GM18868 (cell line): Measurements from ENCODE around the gene ALDH3A1.

Experiments used
- ATAC-seq: cut with Tn5 transposase; IDR thresholded peaks from one replicate; pipeline ENCODE4 v1.9.1; 2021; ENCODE audit warnings: mild to moderate bottlenecking, moderate library complexity; ENCODE audit not compliant: unreplicated experiment

ALDH3A1 gene

DNA sequence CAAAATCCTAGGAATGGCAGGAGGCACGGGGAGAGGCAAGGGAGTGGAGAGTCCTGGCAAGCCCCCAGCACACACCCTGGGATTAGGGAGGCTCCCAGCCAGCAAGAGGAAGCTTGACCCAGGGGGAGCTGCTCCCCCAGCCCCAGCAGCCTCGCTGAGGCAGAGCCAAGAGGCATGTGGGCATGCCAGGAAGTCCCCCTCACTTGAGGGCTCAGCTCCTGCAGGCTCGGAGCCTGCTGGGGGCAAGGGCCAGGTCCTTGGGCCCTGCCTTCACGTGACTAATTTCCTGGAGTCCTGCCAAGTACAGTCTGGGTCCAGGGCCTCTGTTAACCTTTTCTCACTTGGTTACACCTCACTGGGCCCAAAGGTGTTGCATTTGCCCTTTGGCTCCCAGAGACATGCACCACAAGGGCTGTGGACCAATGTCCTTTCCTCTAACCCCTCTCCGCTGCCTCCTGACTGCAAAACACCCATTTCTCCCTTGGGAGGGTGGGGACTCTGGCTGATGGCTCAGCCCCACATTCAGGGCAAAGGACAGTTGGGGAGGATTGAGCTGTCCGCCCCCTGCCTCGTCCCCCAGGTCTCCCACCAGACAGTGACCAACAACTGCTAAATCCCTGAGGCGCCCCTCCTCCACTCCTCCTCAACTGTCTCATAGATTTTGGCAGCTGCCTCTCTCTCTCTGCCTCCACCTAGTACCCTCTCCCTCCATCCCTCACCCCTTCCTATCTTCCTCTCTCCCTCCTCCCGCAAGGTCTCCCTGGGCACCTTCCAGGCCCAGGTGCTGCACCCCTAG, 27.3 kb downstream of the ALDH3A1 start:
- ATAC-seq = no peak

DNA sequence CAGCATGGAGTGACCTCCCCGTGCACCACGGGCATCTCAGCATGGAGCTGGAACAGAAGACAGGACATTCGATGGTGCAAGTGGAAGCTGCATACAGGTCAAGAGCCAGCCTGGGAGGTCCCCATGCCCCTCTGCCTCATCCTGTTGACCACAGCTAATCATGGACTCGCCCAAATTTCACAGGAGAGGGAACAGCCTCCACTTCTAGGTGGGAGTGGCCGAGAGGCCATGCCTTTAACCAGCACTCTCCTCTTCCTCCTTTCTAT, 28.0 kb downstream of the ALDH3A1 start:
- ATAC-seq = no peak

DNA sequence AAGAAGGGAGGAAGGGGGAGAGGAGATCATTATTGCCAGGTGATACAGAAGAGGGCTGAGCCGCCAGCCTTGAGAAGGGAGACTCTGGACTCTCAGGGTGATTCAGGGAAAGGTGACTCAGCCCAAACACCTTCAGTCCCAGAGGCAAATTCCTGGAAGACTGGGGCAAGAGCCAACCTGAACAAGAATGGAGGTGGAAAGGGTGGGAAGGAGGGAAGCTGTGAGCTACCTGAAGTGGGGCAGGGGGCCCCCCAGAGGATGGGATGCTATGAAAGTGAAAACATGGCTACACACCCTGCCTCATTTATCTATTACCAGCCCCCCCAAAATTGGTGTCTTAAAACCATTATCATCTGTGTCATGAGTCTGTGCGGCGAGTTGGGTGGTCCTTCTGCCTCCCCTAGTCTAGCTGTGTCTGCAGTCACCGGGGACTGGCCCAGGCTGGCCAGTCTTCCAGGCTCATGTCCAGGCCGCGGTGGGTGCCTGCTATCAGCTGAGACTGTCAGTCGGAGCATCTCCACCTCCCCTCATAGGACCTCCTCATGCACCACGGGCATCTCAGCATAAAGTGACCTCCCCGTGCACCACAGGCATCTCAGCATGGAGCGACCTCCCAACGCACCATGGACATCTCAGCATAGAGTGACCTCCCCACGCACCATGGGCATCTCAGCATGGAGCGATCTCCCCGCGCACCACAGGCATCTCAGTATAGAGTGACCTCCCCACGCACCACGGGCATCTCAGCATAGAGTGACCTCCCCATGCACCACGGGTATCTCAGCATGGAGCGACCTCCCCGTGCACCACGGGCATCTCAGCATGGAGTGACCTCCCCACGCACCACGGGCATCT, 28.5 kb downstream of the ALDH3A1 start:
- ATAC-seq = no peak

DNA sequence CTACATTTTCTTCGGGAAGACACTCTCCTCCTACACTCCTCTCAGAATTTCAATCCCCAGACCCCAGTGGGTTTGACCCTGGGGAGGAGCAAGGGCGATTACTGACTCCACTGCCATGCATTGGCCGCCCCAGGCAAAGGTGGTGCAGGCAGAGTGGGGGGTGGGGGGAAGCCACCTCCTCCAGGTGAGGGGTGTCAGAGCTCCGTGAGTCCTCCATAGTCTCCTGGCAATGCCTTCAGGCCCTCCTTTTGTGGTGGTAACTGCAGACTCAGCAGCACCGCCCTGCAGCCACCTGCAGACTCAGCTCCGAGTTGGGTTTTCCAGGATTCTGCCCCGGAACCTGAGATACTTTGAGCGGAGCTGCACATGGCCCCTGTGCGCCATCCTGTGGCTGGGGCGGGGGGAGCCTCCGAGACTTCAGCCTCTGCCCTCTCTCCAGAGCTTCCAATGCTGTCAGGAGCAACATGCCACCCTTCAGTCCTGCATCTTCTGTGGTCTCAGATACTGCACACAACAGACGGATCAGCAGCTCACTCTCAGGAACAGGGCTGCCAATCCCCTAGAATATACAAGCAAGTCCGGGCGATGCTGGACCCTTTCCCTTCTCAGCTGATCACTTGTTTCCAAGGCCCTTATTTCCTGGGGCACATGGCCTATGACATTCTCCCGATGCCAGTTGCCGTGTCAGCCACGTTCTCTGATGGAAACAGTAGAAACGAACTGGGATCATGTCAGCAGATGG, 29.3 kb downstream of the ALDH3A1 start:
- ATAC-seq = no peak

DNA sequence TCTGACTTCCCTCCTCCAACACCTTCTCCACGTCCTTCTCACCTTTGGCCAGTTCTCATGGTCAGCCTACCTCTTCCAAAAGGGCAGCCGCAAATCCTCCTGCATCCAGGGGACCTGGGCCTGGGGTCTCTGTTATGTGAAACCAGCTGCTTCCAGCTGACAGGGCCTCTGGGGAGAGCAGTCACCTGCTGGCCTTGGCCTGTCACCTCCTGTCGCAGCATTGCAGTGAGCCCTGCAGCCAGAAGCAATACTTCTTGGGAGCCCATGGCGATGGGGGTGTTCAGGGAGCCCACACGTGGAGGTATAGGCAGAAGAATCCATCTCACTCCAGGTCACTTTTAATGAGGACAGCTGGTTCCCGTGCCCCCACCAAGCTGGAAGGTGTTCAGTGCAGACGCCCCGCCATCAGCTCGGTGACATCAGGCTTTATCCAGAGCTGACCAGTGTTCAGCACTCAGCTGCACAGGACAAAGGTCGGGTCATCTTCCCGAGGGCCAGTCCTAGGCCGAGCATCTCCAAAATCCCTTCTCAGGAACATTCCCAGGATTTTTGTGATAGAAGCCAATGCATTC, 30.0 kb downstream of the ALDH3A1 start:
- ATAC-seq = no peak

DNA sequence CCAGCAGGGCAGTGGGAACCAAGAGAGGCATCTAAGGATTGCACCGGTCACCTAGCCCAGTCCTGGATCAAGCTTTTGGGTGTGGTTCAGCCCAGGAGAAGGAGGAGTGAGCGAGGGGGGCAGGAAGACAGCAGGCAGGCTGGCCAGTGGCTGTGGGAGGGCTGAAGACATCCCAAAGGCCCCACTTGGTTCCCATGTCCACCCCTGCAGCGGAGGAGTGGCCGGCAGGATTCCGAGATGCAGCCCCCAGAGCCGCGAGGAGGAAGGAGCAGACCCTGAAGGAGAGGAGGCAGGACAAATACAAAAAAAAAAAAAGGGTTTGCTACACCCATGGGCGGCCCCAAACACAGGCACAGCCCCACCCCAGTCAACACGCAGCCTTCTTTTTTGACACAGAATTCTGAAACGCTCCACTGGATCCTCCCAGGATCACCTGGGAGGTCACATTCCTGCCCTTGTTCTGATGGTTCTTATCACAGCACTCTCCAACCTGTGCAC, 30.6 kb downstream of the ALDH3A1 start:
- ATAC-seq = no peak

DNA sequence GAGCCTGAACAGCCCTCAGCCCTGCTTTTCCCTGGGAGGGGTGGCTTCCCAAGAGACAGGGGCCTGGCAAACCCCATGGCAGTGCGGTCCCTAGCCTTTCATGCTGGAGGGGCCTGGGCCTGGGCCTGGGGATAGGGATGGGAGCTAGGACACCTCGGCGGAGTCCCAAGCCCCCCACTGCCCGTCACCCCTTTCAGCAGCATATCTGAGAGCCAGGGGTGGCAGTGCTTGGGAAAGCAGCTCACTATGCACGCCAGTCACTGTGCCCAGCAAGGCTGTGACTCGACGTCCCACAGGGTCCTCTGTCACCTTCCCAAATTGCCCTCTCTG, 31.1 kb downstream of the ALDH3A1 start:
- no peak for ATAC-seq

DNA sequence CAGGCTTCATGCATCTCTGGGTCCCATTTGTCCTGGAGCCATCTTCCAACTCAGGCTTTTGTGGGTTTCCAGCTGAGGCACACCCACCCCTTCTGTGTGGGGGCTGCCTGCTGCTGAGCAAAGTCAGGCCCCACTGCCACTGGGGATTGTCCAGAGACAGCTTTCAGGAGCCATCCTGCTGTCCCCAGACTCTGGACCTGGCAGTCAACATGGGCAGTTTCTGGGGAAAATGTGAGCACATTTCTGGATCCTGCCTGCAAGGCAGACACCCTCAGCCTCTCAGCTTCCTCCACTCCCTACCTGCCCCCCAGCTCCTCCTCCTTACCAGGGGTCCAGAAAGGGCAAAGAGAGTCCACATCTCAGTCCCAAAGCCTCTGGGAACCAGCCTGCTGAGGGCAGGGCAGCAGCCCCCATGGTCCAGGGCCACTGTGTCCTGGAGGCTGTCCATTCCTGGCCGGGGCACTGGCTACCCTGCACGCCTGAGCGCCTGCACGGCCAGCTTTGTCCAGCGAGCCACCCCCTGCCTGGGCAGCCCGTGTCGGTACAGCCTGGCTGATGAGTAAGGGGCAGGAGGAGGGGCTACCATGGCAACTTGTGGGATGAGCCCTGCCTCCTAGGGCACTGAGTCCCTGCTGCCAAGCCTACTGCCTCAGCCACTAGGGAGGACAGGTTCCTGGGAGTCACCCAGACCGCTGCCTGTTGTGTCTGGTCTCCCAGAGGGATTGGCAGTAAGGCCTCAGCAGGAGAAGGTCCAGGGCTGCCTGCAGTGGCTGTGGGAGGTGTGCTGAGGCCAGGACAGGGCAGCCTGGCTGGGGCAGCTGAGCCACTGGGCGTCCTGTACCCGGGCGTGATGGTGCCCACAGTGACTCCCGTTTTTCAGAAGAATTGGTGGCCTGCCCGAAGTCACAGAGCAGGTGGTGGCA, 31.7 kb downstream of the ALDH3A1 start, which contains the start of gene SLC47A2:
Gene SLC47A2, minus strand, starts transcription at position 477 of the 923 bp plus-strand sequence. Its CDS starts 29 bp downstream, at position 448.
- no peak for ATAC-seq

DNA sequence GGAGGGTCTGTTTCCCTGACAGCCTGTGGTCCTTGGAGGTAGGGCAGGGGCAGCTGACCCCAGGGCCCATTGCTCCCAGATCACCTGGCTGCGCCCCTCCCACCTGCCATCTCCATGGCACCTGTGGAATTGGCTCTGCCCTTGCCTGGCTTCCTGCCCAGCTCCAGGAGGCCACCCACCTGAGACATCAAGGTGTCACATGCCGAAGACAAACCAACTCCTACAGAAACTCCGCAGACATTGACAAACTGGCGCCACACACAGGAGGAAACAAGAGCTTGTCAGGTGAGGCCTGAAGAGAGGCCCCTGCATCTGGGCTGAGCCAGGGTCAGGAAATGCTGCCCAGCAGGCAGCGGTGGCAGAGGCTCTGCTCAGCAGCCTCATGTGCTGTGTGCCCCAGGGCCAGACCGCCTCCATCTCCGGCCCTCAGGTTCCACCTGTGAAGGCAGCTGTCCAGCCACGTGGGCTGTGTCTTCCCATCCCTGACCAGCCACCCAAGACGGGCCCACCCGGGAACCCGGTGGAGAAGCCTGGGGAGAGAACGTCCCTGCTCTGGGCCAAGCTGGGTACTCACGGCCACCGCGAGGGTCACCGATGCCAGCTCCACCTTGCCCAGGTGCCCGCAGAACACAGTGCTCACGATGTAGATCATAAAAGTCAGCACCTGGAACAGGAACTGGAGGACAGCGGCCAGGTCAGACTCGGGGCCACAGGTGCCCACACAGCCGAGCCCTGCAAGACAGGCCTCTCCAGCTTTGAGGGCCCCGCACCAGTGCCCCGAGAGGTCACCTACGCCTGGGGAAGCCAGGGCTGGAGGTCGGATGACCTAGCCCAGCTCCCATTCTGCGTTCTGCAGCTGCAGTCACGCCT, 33.3 kb downstream of the ALDH3A1 start:
- no peak for ATAC-seq

DNA sequence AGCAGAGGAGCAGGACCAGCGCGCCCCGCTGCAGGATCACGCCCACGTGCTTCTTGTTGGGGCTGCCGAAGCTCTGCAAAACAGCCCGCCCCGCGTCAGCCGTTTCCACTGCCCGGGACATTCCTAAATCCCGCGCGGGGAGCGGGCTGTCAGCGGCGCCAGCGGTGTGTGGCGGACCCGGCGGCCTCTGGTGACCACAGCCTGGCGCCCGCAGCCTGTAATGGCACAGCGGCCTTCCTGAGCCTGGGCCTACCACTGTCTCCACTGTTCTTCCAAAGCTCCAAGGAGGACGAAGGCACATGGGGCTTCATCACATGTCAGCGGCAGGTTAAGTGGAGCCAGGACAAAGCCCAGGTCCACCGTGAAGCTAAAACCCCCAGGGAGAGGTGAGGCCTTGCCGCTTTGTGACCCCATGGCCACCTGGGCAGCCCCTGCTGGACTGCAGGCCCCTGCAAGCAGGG, 34.2 kb downstream of the ALDH3A1 start:
- no peak for ATAC-seq

DNA sequence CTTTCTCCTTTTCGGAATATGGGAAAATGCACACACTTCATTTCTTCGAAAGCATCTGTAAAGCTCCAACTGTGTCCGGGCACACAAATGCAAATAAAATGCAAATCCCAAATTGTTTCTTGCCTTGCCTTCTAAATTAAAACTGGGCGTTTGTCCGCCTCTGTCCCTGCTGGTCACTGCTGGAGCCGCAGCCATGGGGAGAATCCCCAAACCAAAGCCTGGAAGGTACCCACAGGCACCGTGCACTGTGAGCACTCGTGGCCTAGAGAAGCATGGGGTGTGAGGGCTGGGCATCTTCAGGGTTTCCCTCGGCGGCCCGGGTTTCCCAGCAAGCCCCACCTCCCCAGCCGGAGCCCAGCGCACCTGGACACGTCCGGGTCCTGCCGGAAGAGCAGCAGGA, 34.6 kb downstream of the ALDH3A1 start:
- no peak for ATAC-seq

DNA sequence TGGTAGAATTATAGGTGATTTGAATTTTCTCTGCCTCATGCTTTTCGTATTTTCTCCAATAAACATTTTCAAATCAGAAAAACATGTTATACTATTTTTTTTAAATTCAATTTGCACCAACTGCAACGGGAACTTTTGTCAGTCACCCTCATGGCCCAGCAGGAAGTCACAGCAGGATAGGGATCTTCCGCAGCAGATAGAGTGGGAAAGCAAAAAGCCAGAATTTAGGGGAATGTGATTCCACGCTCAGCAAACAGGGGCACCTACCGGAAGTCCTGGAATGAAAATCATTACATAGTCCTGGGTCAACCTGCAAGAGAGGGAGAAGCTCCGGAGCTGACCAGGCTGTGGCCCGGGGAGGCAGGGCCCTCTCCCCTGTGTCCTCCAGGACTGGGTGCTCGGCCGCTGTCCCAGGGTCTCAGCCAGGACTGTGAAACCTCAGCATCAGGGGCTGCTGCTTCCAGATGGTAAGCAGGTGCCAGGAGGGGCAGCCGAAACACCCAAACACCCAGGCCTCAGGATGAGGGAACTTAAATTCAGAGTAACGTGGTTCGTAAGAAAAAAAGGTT, 35.6 kb downstream of the ALDH3A1 start:
- no peak for ATAC-seq

DNA sequence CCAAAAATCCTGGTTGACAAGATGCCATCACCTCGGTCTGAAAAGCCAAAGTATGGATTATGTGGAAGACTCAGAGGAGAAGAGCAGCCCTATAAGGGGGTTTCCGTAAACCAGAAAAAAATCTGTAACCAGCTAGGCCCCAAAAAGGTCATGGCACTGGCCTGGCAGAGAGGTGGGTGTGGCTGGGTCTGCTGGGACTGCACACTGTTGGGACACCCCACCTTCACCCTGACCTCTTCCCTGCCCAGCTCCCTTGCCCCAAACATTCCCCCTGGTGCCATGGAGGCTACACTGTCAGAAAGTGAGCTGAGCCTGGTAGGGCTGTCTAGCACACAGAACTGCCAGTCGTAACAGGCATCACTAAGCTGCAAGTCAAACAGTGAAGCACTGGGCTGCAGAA, 38.3 kb downstream of the ALDH3A1 start:
- no peak for ATAC-seq

DNA sequence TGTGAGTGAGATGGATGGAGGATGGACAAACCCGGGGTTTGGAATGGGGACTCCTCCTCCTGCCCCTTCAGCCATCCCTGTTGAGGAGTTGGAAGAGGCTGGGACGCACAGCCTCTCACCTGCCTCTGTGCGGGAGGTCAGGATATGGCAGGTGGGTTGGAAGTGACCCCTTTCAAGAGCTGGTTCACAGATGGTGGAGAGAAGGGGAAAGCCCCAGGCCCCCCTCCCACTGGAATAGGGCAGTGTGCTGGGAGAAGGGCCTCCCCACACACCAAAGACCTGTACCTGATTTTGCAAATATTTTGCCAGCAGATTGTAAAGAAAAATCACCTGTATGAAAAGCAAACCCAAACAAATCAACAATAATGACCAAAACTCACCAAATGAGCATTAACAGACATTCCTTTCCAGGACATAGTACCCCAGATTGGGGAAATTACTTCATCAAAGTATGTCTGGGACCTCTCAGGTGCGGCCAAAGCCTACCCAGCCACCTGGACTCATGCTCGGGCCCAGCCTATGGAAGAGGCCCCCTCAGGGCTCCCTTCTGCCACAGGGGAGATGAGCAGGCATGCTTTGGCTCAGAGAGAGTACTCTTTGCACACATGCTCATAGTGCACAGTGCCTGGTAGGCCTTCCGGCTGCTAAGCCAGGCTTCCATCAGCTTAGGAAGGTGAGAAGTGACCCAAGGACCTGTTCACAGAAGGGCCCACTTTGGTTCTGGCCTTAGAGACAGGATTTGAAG, 39.5 kb downstream of the ALDH3A1 start:
- no peak for ATAC-seq

DNA sequence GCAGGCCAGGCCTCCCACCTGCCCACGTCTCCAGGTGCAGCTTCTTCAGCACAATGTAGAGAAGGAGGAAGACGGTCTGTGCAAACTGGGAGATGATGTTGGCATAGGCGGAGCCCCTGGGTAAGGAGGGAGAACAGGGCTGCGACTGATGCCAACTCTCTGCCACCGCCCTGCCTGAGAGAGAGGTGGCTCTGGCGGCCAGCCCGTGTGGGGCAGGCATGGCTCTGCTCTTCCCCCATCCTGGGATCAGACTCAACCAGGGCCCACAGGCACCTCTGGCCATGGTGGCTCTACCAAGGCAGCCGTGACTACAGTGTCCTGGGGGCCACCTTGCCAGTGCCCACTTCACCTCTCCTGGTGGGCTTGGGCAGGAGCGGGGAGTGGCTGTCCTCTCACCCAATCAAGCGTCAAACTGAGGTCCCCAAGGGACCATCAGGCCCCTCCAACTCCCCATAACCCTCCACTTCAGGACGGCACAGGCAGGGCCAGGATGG, 40.3 kb downstream of the ALDH3A1 start:
- ATAC-seq = no peak

DNA sequence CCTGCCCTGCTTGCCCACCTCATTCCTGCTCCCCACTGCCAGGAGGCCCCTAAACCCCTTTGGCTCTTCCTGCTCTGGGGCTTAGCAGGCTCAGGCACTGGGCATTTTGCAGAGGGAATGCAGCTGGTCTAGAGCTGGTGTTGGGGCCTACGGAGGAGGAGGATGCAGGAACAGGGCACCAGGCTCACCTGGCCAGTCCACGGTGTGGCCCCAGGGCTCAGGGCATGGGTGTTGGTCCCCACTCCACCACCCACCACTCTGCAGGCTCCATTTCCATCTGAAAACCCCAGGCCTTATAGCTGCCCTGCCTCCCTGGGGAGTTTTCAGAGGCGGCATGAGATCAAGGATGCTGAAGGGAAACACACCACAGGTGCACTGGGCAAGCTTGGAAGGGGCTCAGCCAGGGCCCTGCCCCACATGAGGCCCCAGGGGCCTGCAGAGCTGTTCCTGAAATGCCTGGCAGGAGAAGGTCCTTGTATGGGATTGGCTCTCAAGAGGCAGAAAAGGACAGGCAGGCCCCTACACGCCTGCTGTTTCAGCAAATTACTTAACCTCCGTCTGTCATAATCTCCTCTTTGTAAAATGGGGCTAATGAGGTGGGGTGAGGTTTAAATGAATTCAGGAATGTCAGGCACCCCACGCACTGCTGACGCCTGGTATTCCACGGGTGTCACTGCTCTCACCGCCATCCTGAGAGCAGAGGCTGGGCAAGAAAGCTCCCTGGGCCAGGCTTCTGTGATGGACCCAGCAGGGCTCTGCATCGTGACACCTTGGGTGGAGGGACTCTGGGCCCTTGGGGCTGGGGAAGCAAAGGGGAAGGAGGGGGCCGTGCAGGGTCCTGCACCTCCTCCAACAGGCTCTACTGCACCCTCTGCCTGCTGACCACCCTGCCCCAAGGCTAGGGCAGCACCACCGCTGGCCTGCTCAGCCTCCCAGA, 41.0 kb downstream of the ALDH3A1 start:
- ATAC-seq = no peak
